SU-DHL-6 (cell line): ENCODE measurements around the gene MIPEP.

Source experiments
- EZH2phosphoT487 ChIP-seq: fragments of 200-600 bp; sonication (generic), shearing (Covaris generic); conservative IDR thresholded peaks from 2 replicates; pipeline ENCODE4 v1.6.1; 2018; ENCODE audit warnings: mild to moderate bottlenecking, antibody characterized with exemption, low read length, moderate library complexity, mixed read lengths
- TF ChIP-seq, protein P1 (sequence below): fragments of 200-600 bp; sonication (generic); IDR thresholded peaks from one replicate; pipeline ENCODE4 v1.5.1; 2017; ENCODE audit warnings: antibody characterized with exemption, mild to moderate bottlenecking, low read length, moderate library complexity; ENCODE audit not compliant: insufficient read depth, poor library complexity, severe bottlenecking

DNA sequence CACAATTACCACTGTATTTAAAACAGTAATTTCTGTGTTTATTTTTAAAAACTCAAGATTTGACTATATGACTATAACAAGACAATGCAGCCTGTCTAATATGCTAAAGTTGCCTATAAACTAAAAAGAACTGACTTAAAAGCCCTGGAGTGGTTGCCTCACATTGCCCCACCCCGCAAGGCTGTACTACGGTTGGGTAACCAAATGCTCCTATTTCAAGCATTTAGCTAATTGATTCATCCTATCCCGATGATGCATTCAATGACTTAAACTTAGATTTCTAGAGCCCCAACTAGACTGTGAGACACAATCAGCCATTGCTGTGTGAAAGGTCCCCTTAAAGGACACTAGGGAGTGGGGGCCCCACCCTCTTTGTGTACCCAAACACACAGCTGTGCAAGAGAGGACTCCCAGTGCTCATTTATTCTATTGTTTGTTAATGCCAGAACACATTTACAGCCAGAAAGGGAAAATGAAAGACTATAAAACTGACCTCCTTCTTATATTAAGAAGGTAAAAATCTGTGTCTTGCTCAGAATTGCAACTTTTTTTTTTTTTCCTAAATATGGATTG lies 66.9 kb downstream of the MIPEP start:
- TF ChIP-seq, protein P1, sequence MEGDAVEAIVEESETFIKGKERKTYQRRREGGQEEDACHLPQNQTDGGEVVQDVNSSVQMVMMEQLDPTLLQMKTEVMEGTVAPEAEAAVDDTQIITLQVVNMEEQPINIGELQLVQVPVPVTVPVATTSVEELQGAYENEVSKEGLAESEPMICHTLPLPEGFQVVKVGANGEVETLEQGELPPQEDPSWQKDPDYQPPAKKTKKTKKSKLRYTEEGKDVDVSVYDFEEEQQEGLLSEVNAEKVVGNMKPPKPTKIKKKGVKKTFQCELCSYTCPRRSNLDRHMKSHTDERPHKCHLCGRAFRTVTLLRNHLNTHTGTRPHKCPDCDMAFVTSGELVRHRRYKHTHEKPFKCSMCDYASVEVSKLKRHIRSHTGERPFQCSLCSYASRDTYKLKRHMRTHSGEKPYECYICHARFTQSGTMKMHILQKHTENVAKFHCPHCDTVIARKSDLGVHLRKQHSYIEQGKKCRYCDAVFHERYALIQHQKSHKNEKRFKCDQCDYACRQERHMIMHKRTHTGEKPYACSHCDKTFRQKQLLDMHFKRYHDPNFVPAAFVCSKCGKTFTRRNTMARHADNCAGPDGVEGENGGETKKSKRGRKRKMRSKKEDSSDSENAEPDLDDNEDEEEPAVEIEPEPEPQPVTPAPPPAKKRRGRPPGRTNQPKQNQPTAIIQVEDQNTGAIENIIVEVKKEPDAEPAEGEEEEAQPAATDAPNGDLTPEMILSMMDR, result no peak
- TF ChIP-seq EZH2phosphoT487, result no peak
